Mucosa of descending colon (tissue), 3 donors: ENCODE data around the gene CKAP4. TPM values are rescaled to one million over a fixed set of nuclear protein-coding genes. Genes with fewer than 3 reads are reported as not detected.

Experiments used
- ATAC-seq: fragments of 200-7000 bp; cut with Tn5 transposase; one replicate; pipeline ENCODE4 v1.9.1; 2020; ENCODE audit warnings: mild to moderate bottlenecking, moderate library complexity
- DNase-seq, 3 donors: peaks; one replicate each; pipeline ENCODE4 v3.0.0-alpha.2; 2020
- H3K36me3 ChIP-seq: fragments of 200-600 bp; one replicate; pipeline ENCODE4 v1.8.0; 2021; ENCODE audit warnings: low read depth, mild to moderate bottlenecking
- H3K4me1 ChIP-seq: fragments of 200-600 bp; one replicate; pipeline ENCODE4 v1.8.0; 2021; ENCODE audit warnings: low read depth, mild to moderate bottlenecking
- H3K4me3 ChIP-seq: fragments of 200-600 bp; one replicate; pipeline ENCODE4 v1.8.0; 2021; ENCODE audit warnings: mild to moderate bottlenecking
- H3K9me3 ChIP-seq: fragments of 200-600 bp; one replicate; pipeline ENCODE4 v1.8.0; 2021; ENCODE audit warnings: mild to moderate bottlenecking
- CTCF ChIP-seq: fragments of 200-600 bp; IDR thresholded peaks from one replicate; pipeline ENCODE4 v1.8.0; 2022; ENCODE audit warnings: antibody characterized with exemption, mild to moderate bottlenecking
- intact Hi-C, 2 donors: fragments of 100-400 bp; cut with DNase I in 1 of 2; cut with micrococcal nuclease in 1 of 2; formaldehyde crosslinking; loops; one replicate each; pipeline versions ENCODE4 v1.11.0 to v1.11.1; 2022; cut with DNase I, micrococcal nuclease
- long read RNA-seq, 2 donors: library from polyadenylated mRNA; unstranded; transcript quantifications; one replicate each; pipeline ENCODE4 v2.0.0, GENCODE V29; 2019 to 2021
- total RNA-seq, 3 donors: library from RNA; stranded (reverse); fragmentation: NEBNext Ultra II Directional in 2 of 3; extraction: Animal tissue kit (Norgen Biotek cat#: 25700) in 2 of 3; gene quantifications; one replicate each; pipeline versions ENCODE4 v1.2.1 to v1.2.4, GENCODE V29; 2021 to 2023
- donor health status: DM: no; HTN: no; CAD: no; lungs with moderate emphysema.
- donor health status: DM: no; HTN: no; CAD: no.
- donor health status: DM: no; HTN: yes; CAD: no.

The CKAP4 gene
- total RNA-seq: 100 to 1,000 TPM in 1 of 3 donors, 10 to 100 TPM in 2; 40.6 to 103 (median 46.8) TPM
- long read RNA-seq, donor 1, transcript CKAP4-201 (2 exons, 3,093 nt): major isoform, 124 of 131 reads
- long read RNA-seq, donor 1, partial matches to known transcripts: 0 of 131 reads
- long read RNA-seq, donor 1, other reads (novel, unspliced or antisense): 7 of 131 reads
- long read RNA-seq, donor 2, transcript CKAP4-201 (2 exons, 3,093 nt): major isoform, 9 of 21 reads
- long read RNA-seq, donor 2, partial matches to known transcripts: 0 of 21 reads
- long read RNA-seq, donor 2, other reads (novel, unspliced or antisense): 12 of 21 reads

GRCh38 chr12:106247674-106248311 lies at the start of gene CKAP4:
CKAP4 (minus strand) TSS chr12:106248020; CDS start chr12:106247851, 169 bp downstream.
- peak; percentile 67 for ATAC-seq
- Histone ChIP-seq H3K36me3 (no peaks in the 10 kb centered on the region), H3K9me3 (no peaks in the 10 kb centered on the region), H3K4me3 (peak within 1 kb of the TSS; percentile 56), H3K4me1 (peaks cover 33% of the 10 kb centered on the region)
- TF ChIP-seq CTCF: no peak
- DNase-seq: peak; percentile 72 to 87 (median 85)
- intact Hi-C loops: no loop called here

GRCh38 chr12:106297075-106297474 lies 49.3 kb upstream of the CKAP4 start:
- no peak for DNase-seq
- no peak for ATAC-seq

GRCh38 chr12:106296179-106296877 lies 48.5 kb upstream of the CKAP4 start:
- H3K36me3 ChIP-seq: no peaks in the 10 kb centered on the region
- TF ChIP-seq CTCF: no peak
- ATAC-seq (peak; percentile 78), DNase-seq (no peak)
- intact Hi-C loops: no loop called here
- no peaks in the 10 kb centered on the region for H3K9me3 ChIP-seq
- H3K4me1 ChIP-seq: peaks cover 9% of the 10 kb centered on the region
- H3K4me3 ChIP-seq: no peak overlapping the region

More at GRCh38 chr12:106297075-106297474, 49.3 kb upstream of the CKAP4 start:
- Histone ChIP-seq H3K4me3 (no peak overlapping the region), H3K36me3 (no peaks in the 10 kb centered on the region), H3K9me3 (no peaks in the 10 kb centered on the region), H3K4me1 (peaks cover 15% of the 10 kb centered on the region)
- intact Hi-C loops: no loop called here
- no peak for TF ChIP-seq CTCF

GRCh38 chr12:106292339-106292738 lies 44.5 kb upstream of the CKAP4 start:
- TF ChIP-seq CTCF: no peak
- Histone ChIP-seq H3K9me3 (no peaks in the 10 kb centered on the region), H3K4me1 (no peaks in the 10 kb centered on the region), H3K4me3 (no peak overlapping the region), H3K36me3 (no peaks in the 10 kb centered on the region)
- intact Hi-C loops: no loop called here
- ATAC-seq: no peak
- no peak for DNase-seq

- no peaks in the 10 kb centered on the region for H3K36me3 ChIP-seq
- H3K4me1 ChIP-seq: no peaks in the 10 kb centered on the region
- no peak for DNase-seq
- no peak overlapping the region for H3K4me3 ChIP-seq
- ATAC-seq: peak; percentile 90
- TF ChIP-seq CTCF: no peak
- H3K9me3 ChIP-seq: no peaks in the 10 kb centered on the region
- intact Hi-C loops: no loop called here
These were observed 43.5 kb upstream of the CKAP4 start for GRCh38 chr12:106291342-106291741.
